Progenitor cell of endocrine pancreas (in vitro differentiated cells): Measurements from ENCODE around the gene PARD6B. TPM values are rescaled to one million over a fixed set of nuclear protein-coding genes. Genes with fewer than 3 reads are reported as not detected.
A peak's percentile ranks its signal among the peaks of the same experiment; 100 is the strongest.

Experiments
- DNase-seq: peaks from one replicate; pipeline ENCODE4 v3.0.0; 2021; ENCODE audit warnings: low spot score; ENCODE audit not compliant: unreplicated experiment
- H3K27ac Mint-ChIP-seq: 2 replicates; pipeline ENCODE4 v1.8.0; 2021; ENCODE audit warnings: mild to moderate bottlenecking, moderate library complexity, mixed read lengths
- H3K27me3 Mint-ChIP-seq: 2 replicates; pipeline ENCODE4 v1.8.0; 2021; ENCODE audit warnings: mixed read lengths
- H3K36me3 Mint-ChIP-seq: 2 replicates; pipeline ENCODE4 v1.8.0; 2022; ENCODE audit warnings: mixed read lengths; ENCODE audit not compliant: insufficient read depth
- H3K4me1 Mint-ChIP-seq: 2 replicates; pipeline ENCODE4 v1.8.0; 2021; ENCODE audit warnings: low read depth, mixed read lengths
- H3K4me3 Mint-ChIP-seq: 2 replicates; pipeline ENCODE4 v1.8.0; 2021; ENCODE audit warnings: low read depth, mild to moderate bottlenecking, moderate library complexity, mixed read lengths
- H3K9me3 Mint-ChIP-seq: 2 replicates; pipeline ENCODE4 v1.8.0; 2021; ENCODE audit warnings: low read depth, mixed read lengths
- CTCF ChIP-seq: fragments of 200-600 bp; sonication (generic); IDR thresholded peaks from one replicate; pipeline ENCODE4 v1.5.0; 2021; ENCODE audit warnings: antibody characterized with exemption, mild to moderate bottlenecking; ENCODE audit not compliant: unreplicated experiment
- total RNA-seq: library from RNA; stranded (reverse); gene quantifications from 2 replicates; pipeline ENCODE4 v1.2.1, GENCODE V29; 2021

PARD6B gene
- total RNA-seq, 1 donor from 2014 or later, result 29.7 TPM

- Mint-ChIP-seq H3K4me3 (no peak overlapping the region), H3K27ac (no peak overlapping the region), H3K9me3 (no peaks in the 10 kb centered on the region)
Observed at GRCh38 chr20:50727792-50728485, 3.4 kb upstream of the PARD6B start.

GRCh38 chr20:50728486-50728980 lies 2.8 kb upstream of the PARD6B start:
- no peaks in the 10 kb centered on the region for H3K9me3 Mint-ChIP-seq
- no peaks in the 10 kb centered on the region for H3K27me3 Mint-ChIP-seq
- H3K4me1 Mint-ChIP-seq, result peaks cover 21% of the 10 kb centered on the region
- H3K36me3 Mint-ChIP-seq, result no peaks in the 10 kb centered on the region
- DNase-seq, result no peak
- H3K4me3 Mint-ChIP-seq, result no peak overlapping the region
- no peak for TF ChIP-seq CTCF
- no peak overlapping the region for H3K27ac Mint-ChIP-seq

More at GRCh38 chr20:50727792-50728485, 3.4 kb upstream of the PARD6B start:
- DNase-seq, result no peak
- Mint-ChIP-seq H3K27me3 (no peaks in the 10 kb centered on the region), H3K4me1 (peaks cover 17% of the 10 kb centered on the region), H3K36me3 (no peaks in the 10 kb centered on the region)
- TF ChIP-seq CTCF, result no peak

GRCh38 chr20:50728981-50729874 lies 2.2 kb upstream of the PARD6B start:
- no peak for TF ChIP-seq CTCF
- Mint-ChIP-seq H3K4me1 (peaks cover 27% of the 10 kb centered on the region), H3K9me3 (no peaks in the 10 kb centered on the region), H3K36me3 (no peaks in the 10 kb centered on the region), H3K27ac (no peak overlapping the region), H3K4me3 (peak overlapping the region; percentile 94), H3K27me3 (no peaks in the 10 kb centered on the region)
- no peak for DNase-seq

- no peaks in the 10 kb centered on the region for H3K9me3 Mint-ChIP-seq
- no peak for DNase-seq
- TF ChIP-seq CTCF, result no peak
- peaks cover 3% of the 10 kb centered on the region for H3K36me3 Mint-ChIP-seq
- peak overlapping the region; percentile 93 for H3K27ac Mint-ChIP-seq
- H3K4me3 Mint-ChIP-seq, result peak overlapping the region; percentile 94
- peaks cover 32% of the 10 kb centered on the region for H3K4me1 Mint-ChIP-seq
- H3K27me3 Mint-ChIP-seq, result no peaks in the 10 kb centered on the region
Observed at GRCh38 chr20:50729901-50730764, 1.2 kb upstream of the PARD6B start.

GRCh38 chr20:50730765-50731054 lies 670 bp upstream of the PARD6B start:
- Mint-ChIP-seq H3K36me3 (peaks cover 3% of the 10 kb centered on the region), H3K27ac (peak overlapping the region; percentile 93), H3K4me1 (peaks cover 37% of the 10 kb centered on the region), H3K27me3 (no peaks in the 10 kb centered on the region), H3K4me3 (peak overlapping the region; percentile 94), H3K9me3 (no peaks in the 10 kb centered on the region)
- no peak for DNase-seq
- TF ChIP-seq CTCF, result no peak
